HepG2 (cell line): ENCODE data around the gene DDN. TPM values are rescaled to one million over a fixed set of nuclear protein-coding genes. Genes with fewer than 3 reads are reported as not detected.

Experiments used
- ASH2L ChIP-seq: fragments of 300-600, 200-600 bp; sonication (generic); IDR thresholded peaks from 2 replicates; pipeline ENCODE4 v1.7.0; 2017; ENCODE audit warnings: low read depth, mild to moderate bottlenecking, moderate library complexity, mixed read lengths, low read length; ENCODE audit not compliant: insufficient read length
- BRCA1 ChIP-seq: sonication (generic); formaldehyde crosslinking; IDR thresholded peaks from 2 replicates; pipeline ENCODE4 v1.4.0; 2020; ENCODE audit warnings: missing genetic modification reagents
- CCAR2 ChIP-seq: fragments of 200-400 bp; formaldehyde crosslinking; optimal IDR thresholded peaks from 2 replicates; pipeline ENCODE3; 2018; ENCODE audit warnings: low read depth, mild to moderate bottlenecking, low read length, moderate library complexity
- CCDC6 ChIP-seq: sonication (generic); formaldehyde crosslinking; IDR thresholded peaks from 2 replicates; pipeline ENCODE4 v1.8.1; 2022; ENCODE audit warnings: mild to moderate bottlenecking, missing genetic modification reagents, moderate library complexity
- FOXO1 ChIP-seq: sonication (generic); formaldehyde crosslinking; IDR thresholded peaks from 2 replicates; pipeline ENCODE4 v1.4.0; 2020; ENCODE audit warnings: missing genetic modification reagents
- HMGXB3 ChIP-seq: sonication (generic); formaldehyde crosslinking; IDR thresholded peaks from 2 replicates; pipeline ENCODE4 v1.4.0; 2020; ENCODE audit warnings: missing genetic modification reagents, borderline replicate concordance
- KDM5B ChIP-seq: sonication (generic); formaldehyde crosslinking; IDR thresholded peaks from 2 replicates; pipeline ENCODE4 v1.4.0; 2020; ENCODE audit warnings: missing genetic modification reagents, mild to moderate bottlenecking, borderline replicate concordance
- KMT2A ChIP-seq: sonication (generic); formaldehyde crosslinking; IDR thresholded peaks from 2 replicates; pipeline ENCODE4 v1.4.0; 2020; ENCODE audit warnings: missing genetic modification reagents
- MED1 ChIP-seq: sonication (generic); formaldehyde crosslinking; IDR thresholded peaks from 2 replicates; pipeline ENCODE4 v1.4.0; 2020; ENCODE audit warnings: missing genetic modification reagents
- PHF8 ChIP-seq: sonication (generic); formaldehyde crosslinking; IDR thresholded peaks from 2 replicates; pipeline ENCODE4 v1.5.0; 2020; ENCODE audit warnings: missing genetic modification reagents
- SMARCC2 ChIP-seq: fragments of 450-650 bp; IDR thresholded peaks from 2 replicates; pipeline ENCODE4 v1.6.1; 2017; ENCODE audit warnings: antibody characterized with exemption, mild to moderate bottlenecking
- SNAPC2 ChIP-seq: sonication (generic); formaldehyde crosslinking; IDR thresholded peaks from 2 replicates; pipeline ENCODE4 v1.8.1; 2022; ENCODE audit warnings: mild to moderate bottlenecking, missing genetic modification reagents
- TARDBP ChIP-seq: sonication (generic); formaldehyde crosslinking; IDR thresholded peaks from 2 replicates; pipeline ENCODE4 v1.8.0; 2022; ENCODE audit warnings: mild to moderate bottlenecking, missing genetic modification reagents
- ZBTB3 ChIP-seq: sonication (generic); formaldehyde crosslinking; IDR thresholded peaks from 2 replicates; pipeline ENCODE4 v1.4.0; 2020; ENCODE audit warnings: low read depth, mild to moderate bottlenecking, moderate library complexity, missing genetic modification reagents, borderline replicate concordance
- ZNF512B ChIP-seq: sonication (generic); formaldehyde crosslinking; IDR thresholded peaks from 2 replicates; pipeline ENCODE4 v1.5.1; 2020; ENCODE audit warnings: missing genetic modification reagents, mild to moderate bottlenecking, borderline replicate concordance
- polyA plus RNA-seq, 8 experiments: library from polyadenylated mRNA; depleted of rRNA in 3 of 8; stranded (reverse) in 7 of 8; unstranded in 1 of 8; fragments of >200 nt; fragmentation: Illumina TruSeq in 4 of 8; extraction: Trizol in 4 of 8; gene quantifications; 2 replicates each; pipeline versions ENCODE4 v1.2.1 to v1.2.3, GENCODE V29; 2011 to 2016; ENCODE audit warnings: low read depth in 4 of 8, missing spikeins in 1 of 8, mixed read lengths in 1 of 8; ENCODE audit not compliant: insufficient read depth in 1 of 8
- total RNA-seq, 5 experiments: library from RNA; depleted of rRNA; stranded (reverse); fragments of >200 nt; fragmentation: Illumina TruSeq; extraction: Trizol; gene quantifications; 2 replicates each; pipeline ENCODE4 v1.2.3, GENCODE V29; 2016; ENCODE audit warnings: low read depth in 1 of 5
- TF ChIP-seq, protein P1 (sequence below): sonication (generic); formaldehyde crosslinking; IDR thresholded peaks from 2 replicates; pipeline ENCODE4 v1.4.0; 2020; ENCODE audit warnings: mild to moderate bottlenecking, low read depth, missing genetic modification reagents
- TF ChIP-seq, protein P2 (sequence below): IDR thresholded peaks from 2 replicates; pipeline ENCODE4 v1.6.1; 2012; ENCODE audit warnings: inconsistent platforms
- TF ChIP-seq, protein P3 (sequence below): IDR thresholded peaks from 2 replicates; pipeline ENCODE4 v1.6.1; 2016; ENCODE audit warnings: control low read depth
- TF ChIP-seq, protein P4 (sequence below): IDR thresholded peaks from 2 replicates; pipeline ENCODE4 v1.6.1; 2016; ENCODE audit warnings: mild to moderate bottlenecking, missing biosample characterization, missing genetic modification reagents

DDN gene
- total and polyA plus RNA-seq, 2 of the 13 experiments (the other 11 are each of a cell fraction or from before 2014, with no cell fraction given), result 0.24 to 0.53 TPM

DNA sequence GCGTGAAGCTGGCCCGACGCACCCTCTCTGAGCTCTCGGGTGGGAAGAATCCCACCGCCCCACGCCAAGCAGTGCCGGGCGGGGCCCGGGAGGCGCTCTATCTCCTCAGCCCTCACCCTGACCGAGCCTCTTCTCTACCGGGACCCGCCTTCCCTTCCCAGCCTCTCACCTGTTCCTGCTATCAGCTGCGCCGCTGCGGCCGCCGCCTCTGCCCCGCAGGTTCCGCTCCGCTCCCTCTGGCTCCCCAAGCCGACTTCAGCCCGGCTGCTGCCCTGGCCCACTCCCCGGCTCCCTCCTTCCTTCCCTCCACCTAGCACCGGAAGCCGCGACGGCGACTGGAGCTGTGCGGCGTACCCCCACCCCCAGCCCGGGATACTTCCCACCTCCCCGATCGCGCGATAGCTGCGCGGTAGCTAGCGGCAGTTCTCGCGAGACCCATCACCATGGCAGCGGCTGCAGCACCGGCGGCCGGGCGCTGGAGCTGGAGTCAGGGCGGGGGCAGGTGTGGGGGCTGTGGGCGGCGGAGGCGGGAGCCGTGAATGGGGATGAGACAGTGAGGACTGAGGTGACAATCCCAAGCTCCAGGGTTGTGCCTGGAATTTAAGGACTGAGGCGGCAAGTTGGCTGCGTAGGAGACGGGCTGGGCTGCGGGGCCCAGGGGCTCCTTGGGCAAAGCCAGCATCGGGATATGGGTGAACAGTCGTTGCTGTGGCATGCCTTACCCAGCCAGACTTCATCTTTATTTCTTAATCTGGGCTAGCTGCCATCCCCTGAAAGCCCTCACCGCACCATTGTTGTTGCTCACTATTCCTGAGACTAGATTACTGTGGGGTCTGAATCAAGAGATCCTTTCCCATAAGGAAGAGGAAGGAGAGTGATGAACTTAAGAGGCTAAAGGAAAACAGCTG, 41.8 kb downstream of the DDN start, which contains the start of gene ARF3 (continued):
- TF ChIP-seq HMGXB3 (no peak; the same call in 1 of the 2 replicates), KMT2A (no peak; the same call in 1 of the 2 replicates), PHF8 (CRISPR knock-in tag) (peak; percentile 73), BRCA1 (CRISPR knock-in tag) (no peak), SNAPC2 (CRISPR knock-in tag) (no peak), CCAR2 (no peak), ZNF512B (CRISPR knock-in tag) (no peak), TARDBP (CRISPR knock-in tag) (0 out of 2 replicates have a peak, but pooled peaks have one; percentile 54), ASH2L (peak; percentile 59), KDM5B (CRISPR knock-in tag) (peak; percentile 61; the same call in 1 of the 2 replicates), SMARCC2 (no peak), FOXO1 (CRISPR knock-in tag) (no peak), ZBTB3 (CRISPR knock-in tag) (no peak), CCDC6 (CRISPR knock-in tag) (no peak), MED1 (peak; percentile 43; the same call in 1 of the 2 replicates)
- TF ChIP-seq, protein P1, sequence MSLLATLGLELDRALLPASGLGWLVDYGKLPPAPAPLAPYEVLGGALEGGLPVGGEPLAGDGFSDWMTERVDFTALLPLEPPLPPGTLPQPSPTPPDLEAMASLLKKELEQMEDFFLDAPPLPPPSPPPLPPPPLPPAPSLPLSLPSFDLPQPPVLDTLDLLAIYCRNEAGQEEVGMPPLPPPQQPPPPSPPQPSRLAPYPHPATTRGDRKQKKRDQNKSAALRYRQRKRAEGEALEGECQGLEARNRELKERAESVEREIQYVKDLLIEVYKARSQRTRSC (CRISPR knock-in tag), result no peak
- TF ChIP-seq, protein P2, sequence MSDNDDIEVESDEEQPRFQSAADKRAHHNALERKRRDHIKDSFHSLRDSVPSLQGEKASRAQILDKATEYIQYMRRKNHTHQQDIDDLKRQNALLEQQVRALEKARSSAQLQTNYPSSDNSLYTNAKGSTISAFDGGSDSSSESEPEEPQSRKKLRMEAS, result peak; percentile 58
- TF ChIP-seq, protein P3, sequence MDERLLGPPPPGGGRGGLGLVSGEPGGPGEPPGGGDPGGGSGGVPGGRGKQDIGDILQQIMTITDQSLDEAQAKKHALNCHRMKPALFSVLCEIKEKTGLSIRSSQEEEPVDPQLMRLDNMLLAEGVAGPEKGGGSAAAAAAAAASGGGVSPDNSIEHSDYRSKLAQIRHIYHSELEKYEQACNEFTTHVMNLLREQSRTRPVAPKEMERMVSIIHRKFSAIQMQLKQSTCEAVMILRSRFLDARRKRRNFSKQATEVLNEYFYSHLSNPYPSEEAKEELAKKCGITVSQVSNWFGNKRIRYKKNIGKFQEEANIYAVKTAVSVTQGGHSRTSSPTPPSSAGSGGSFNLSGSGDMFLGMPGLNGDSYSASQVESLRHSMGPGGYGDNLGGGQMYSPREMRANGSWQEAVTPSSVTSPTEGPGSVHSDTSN (CRISPR knock-in tag), result no peak
- TF ChIP-seq, protein P4, sequence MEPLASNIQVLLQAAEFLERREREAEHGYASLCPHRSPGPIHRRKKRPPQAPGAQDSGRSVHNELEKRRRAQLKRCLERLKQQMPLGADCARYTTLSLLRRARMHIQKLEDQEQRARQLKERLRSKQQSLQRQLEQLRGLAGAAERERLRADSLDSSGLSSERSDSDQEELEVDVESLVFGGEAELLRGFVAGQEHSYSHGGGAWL (CRISPR knock-in tag), result no peak
